ENCODE results near the gene CCNL2.

Gene CCNL2

GRCh38 chr1:1342584-1343115, 56.5 kb downstream of the CCNL2 start:
- no peak for TF ChIP-seq CTCF (conservative IDR thresholded peaks at IDR 0.05; ENCODE audit: low read depth)
- peak overlapping the region; percentile 98 for H3K27ac ChIP-seq
- DNase-seq (ENCODE audit: low spot score) = no peak
- CTCF ChIA-PET = interaction anchor here (0.6 kb wide), 1 partner anchor 16 kb away, joined by 4 read pairs; no protein-coding TSS in a partner anchor
- POLR2A ChIA-PET (ENCODE audit: low non-redundant PET) = no interaction called here

GRCh38 chr1:1342061-1342562, 57.0 kb downstream of the CCNL2 start:
- H3K27ac ChIP-seq = peak overlapping the region; percentile 98
- DNase-seq (ENCODE audit: low spot score) = no peak
- TF ChIP-seq CTCF (conservative IDR thresholded peaks at IDR 0.05; ENCODE audit: low read depth) = no peak
- ChIA-PET CTCF (no interaction called here), POLR2A (ENCODE audit: low non-redundant PET) (no interaction called here)

- peak overlapping the region; percentile 98 for H3K27ac ChIP-seq
- no peak for TF ChIP-seq CTCF (conservative IDR thresholded peaks at IDR 0.05; ENCODE audit: low read depth)
- DNase-seq (ENCODE audit: low spot score) = no peak
- POLR2A ChIA-PET (ENCODE audit: low non-redundant PET) = no interaction called here
- CTCF ChIA-PET = no interaction called here
Measured at GRCh38 chr1:1341549-1342021, 57.5 kb downstream of the CCNL2 start.

- CTCF ChIA-PET = no interaction called here
- POLR2A ChIA-PET (ENCODE audit: low non-redundant PET) = no interaction called here
- no peak for TF ChIP-seq CTCF (conservative IDR thresholded peaks at IDR 0.05; ENCODE audit: low read depth)
- H3K27ac ChIP-seq = peak overlapping the region; percentile 98
- DNase-seq (ENCODE audit: low spot score) = no peak
Measured at GRCh38 chr1:1340791-1341548, 58.2 kb downstream of the CCNL2 start.

- no peak for TF ChIP-seq CTCF (conservative IDR thresholded peaks at IDR 0.05; ENCODE audit: low read depth)
- 0 out of 2 replicates have a peak overlapping the region, but pooled peaks have one; percentile 14 for H3K27ac ChIP-seq
- no peak for DNase-seq (ENCODE audit: low spot score)
- ChIA-PET CTCF (no interaction called here), POLR2A (ENCODE audit: low non-redundant PET) (no interaction called here)
Measured at GRCh38 chr1:1340185-1340584, 59.0 kb downstream of the CCNL2 start.

- ChIA-PET POLR2A (ENCODE audit: low non-redundant PET) (no interaction called here), CTCF (interaction anchor here (0.5 kb wide), 1 partner anchor 173 kb away, joined by 5 read pairs; no protein-coding TSS in a partner anchor)
- DNase-seq (ENCODE audit: low spot score) = no peak
- TF ChIP-seq CTCF (conservative IDR thresholded peaks at IDR 0.05; ENCODE audit: low read depth) = no peak
- peak overlapping the region; percentile 68 for H3K27ac ChIP-seq
Measured at GRCh38 chr1:1338278-1338677, 60.9 kb downstream of the CCNL2 start.
